CD4-positive, alpha-beta T cell (primary cell): Measurements from ENCODE around the gene MACROD2. TPM values are rescaled to one million over a fixed set of nuclear protein-coding genes. Genes with fewer than 3 reads are reported as not detected.

Experiments
- ATAC-seq: fragments of 200-7000 bp; cut with Tn5 transposase; one replicate; pipeline ENCODE4 v1.10.0; 2022; ENCODE audit warnings: mild to moderate bottlenecking; ENCODE audit not compliant: poor library complexity
- CTCF ChIA-PET: fragments of 350-600 bp; sonication (Branson Sonifier 250); formaldehyde crosslinking; loops from one replicate; lab custom pipeline; 2021; ENCODE audit warnings: antibody characterized with exemption, inconsistent platforms; lab: Charles Lee
- POLR2A ChIA-PET: fragments of 350-600 bp; sonication (Branson Sonifier 250); formaldehyde crosslinking; loops from one replicate; lab custom pipeline; 2021; ENCODE audit warnings: antibody characterized with exemption, inconsistent platforms; lab: Charles Lee
- DNase-seq, 14 experiments: peaks; one replicate each; pipeline ENCODE4 v3.0.0-alpha.2; 2013 to 2020; ENCODE audit warnings: mixed read lengths in 2 of 14
- H3K27ac ChIP-seq, 2 donors: one replicate each; pipeline versions ENCODE4 v1.5.1 to v1.7.0; 2013; ENCODE audit warnings: low read length in 2 of 2, low read depth in 1 of 2, mild to moderate bottlenecking in 1 of 2
- H3K27me3 ChIP-seq, 2 experiments: 1 replicate in 1 of 2; 2 replicates in 1 of 2; pipeline versions ENCODE4 v1.6.1 to v1.7.0; 2013; ENCODE audit warnings: low read length in 2 of 2, control low read depth in 1 of 2, mild to moderate bottlenecking in 1 of 2, moderate library complexity in 1 of 2; ENCODE audit not compliant: insufficient read depth in 2 of 2, control insufficient read depth in 1 of 2
- H3K36me3 ChIP-seq: one replicate; pipeline ENCODE4 v1.6.1; 2013; ENCODE audit warnings: low read length, control low read depth; ENCODE audit not compliant: insufficient read depth
- H3K4me1 ChIP-seq: one replicate; pipeline ENCODE4 v1.6.1; 2013; ENCODE audit warnings: low read length, control low read depth; ENCODE audit not compliant: insufficient read depth
- H3K4me3 ChIP-seq: one replicate; pipeline ENCODE4 v1.5.1; 2013; ENCODE audit warnings: mild to moderate bottlenecking, low read length, moderate library complexity
- H3K9me3 ChIP-seq, 2 experiments: 1 replicate in 1 of 2; 2 replicates in 1 of 2; pipeline versions ENCODE4 v1.6.1 to v1.7.0; 2013; ENCODE audit warnings: low read length in 2 of 2, mild to moderate bottlenecking in 2 of 2, control low read depth in 1 of 2, moderate library complexity in 1 of 2; ENCODE audit not compliant: control insufficient read depth in 1 of 2, insufficient read depth in 1 of 2
- H3K27ac Mint-ChIP-seq: one replicate; pipeline ENCODE4 v1.8.0; 2020; ENCODE audit warnings: mixed read lengths
- H3K27me3 Mint-ChIP-seq: one replicate; pipeline ENCODE4 v1.8.0; 2021; ENCODE audit warnings: mixed read lengths
- H3K36me3 Mint-ChIP-seq: one replicate; pipeline ENCODE4 v1.8.0; 2021; ENCODE audit warnings: low read depth, mixed read lengths
- H3K4me1 Mint-ChIP-seq: one replicate; pipeline ENCODE4 v1.8.0; 2021; ENCODE audit warnings: low read depth, mixed read lengths
- H3K4me3 Mint-ChIP-seq: one replicate; pipeline ENCODE4 v1.8.0; 2020; ENCODE audit warnings: mild to moderate bottlenecking, mixed read lengths
- H3K9me3 Mint-ChIP-seq: one replicate; pipeline ENCODE4 v1.8.0; 2020; ENCODE audit warnings: mixed read lengths
- CTCF ChIP-seq: fragments of 200-600 bp; IDR thresholded peaks from one replicate; pipeline ENCODE4 v1.8.0; 2022; ENCODE audit warnings: antibody characterized with exemption, mild to moderate bottlenecking
- intact Hi-C, 2 experiments: fragments of 100-400 bp; cut with DNase I in 1 of 2; cut with micrococcal nuclease in 1 of 2; formaldehyde crosslinking; loops; one replicate each; pipeline versions ENCODE4 v1.15.1 to v1.9.0; 2023 to 2025; cut with DNase I, micrococcal nuclease
- total RNA-seq, 174 experiments: library from RNA in 2 of 174; stranded (reverse) in 2 of 174; gene quantifications; one replicate each; pipeline ENCODE4 v1.2.3 and lab custom pipeline; 2021 to 2026

Gene MACROD2
- total RNA-seq, 2 experiments from 2014 or later, result not detected

GRCh38 chr20:14758356-14758755 lies 763.0 kb downstream of the MACROD2 start:
- Mint-ChIP-seq H3K27me3 (no peaks in the 10 kb centered on the region), H3K4me1 (no peaks in the 10 kb centered on the region), H3K36me3 (no peaks in the 10 kb centered on the region), H3K27ac (no peak overlapping the region), H3K4me3 (no peak overlapping the region), H3K9me3 (peaks cover 9% of the 10 kb centered on the region)
- Histone ChIP-seq H3K4me1 (no peaks in the 10 kb centered on the region), H3K9me3 (peaks cover 0 to 7% of the 10 kb centered on the region in 2 experiments), H3K4me3 (no peak overlapping the region), H3K27me3 (no peaks in the 10 kb centered on the region), H3K36me3 (no peaks in the 10 kb centered on the region), H3K27ac (no peak overlapping the region)
- intact Hi-C loops, result no loop called here
- no peak for ATAC-seq
- ChIA-PET CTCF (no interaction called here), POLR2A (no interaction called here)
- DNase-seq, result no peak
- no peak for TF ChIP-seq CTCF

- no peak overlapping the region for H3K27ac ChIP-seq
- H3K27ac Mint-ChIP-seq, result no peak overlapping the region
- DNase-seq (no peak), ATAC-seq (no peak)
- TF ChIP-seq CTCF, result no peak
- H3K27me3 ChIP-seq, result no peaks in the 10 kb centered on the region
- H3K4me3 Mint-ChIP-seq, result no peak overlapping the region
- H3K36me3 ChIP-seq, result no peaks in the 10 kb centered on the region
- no peaks in the 10 kb centered on the region for H3K4me1 ChIP-seq
- CTCF ChIA-PET, result no interaction called here
- POLR2A ChIA-PET, result no interaction called here
- no peak overlapping the region for H3K4me3 ChIP-seq
- peaks cover 0 to 7% of the 10 kb centered on the region in 2 experiments for H3K9me3 ChIP-seq
- no peaks in the 10 kb centered on the region for H3K27me3 Mint-ChIP-seq
- peaks cover 13% of the 10 kb centered on the region for H3K9me3 Mint-ChIP-seq
- intact Hi-C loops, result no loop called here
- no peaks in the 10 kb centered on the region for H3K4me1 Mint-ChIP-seq
- no peaks in the 10 kb centered on the region for H3K36me3 Mint-ChIP-seq
Measured at GRCh38 chr20:14759979-14760378, 764.7 kb downstream of the MACROD2 start.

GRCh38 chr20:14761903-14762302 lies 766.6 kb downstream of the MACROD2 start:
- no peak overlapping the region for H3K4me3 ChIP-seq
- H3K9me3 Mint-ChIP-seq, result peaks cover 13% of the 10 kb centered on the region
- no peak overlapping the region for H3K4me3 Mint-ChIP-seq
- no peaks in the 10 kb centered on the region for H3K36me3 ChIP-seq
- H3K36me3 Mint-ChIP-seq, result no peaks in the 10 kb centered on the region
- no peaks in the 10 kb centered on the region for H3K4me1 ChIP-seq
- no peak overlapping the region for H3K27ac ChIP-seq
- H3K27me3 Mint-ChIP-seq, result no peaks in the 10 kb centered on the region
- ChIA-PET CTCF (no interaction called here), POLR2A (no interaction called here)
- peaks cover 0 to 7% of the 10 kb centered on the region in 2 experiments for H3K9me3 ChIP-seq
- H3K4me1 Mint-ChIP-seq, result no peaks in the 10 kb centered on the region
- no peak overlapping the region for H3K27ac Mint-ChIP-seq
- TF ChIP-seq CTCF, result no peak
- DNase-seq, result no peak
- intact Hi-C loops, result no loop called here
- ATAC-seq, result no peak
- no peaks in the 10 kb centered on the region for H3K27me3 ChIP-seq
